Upper lobe of right lung (tissue), 1 donor: Measurements from ENCODE around the gene TULP1. TPM values are rescaled to one million over a fixed set of nuclear protein-coding genes. Genes with fewer than 3 reads are reported as not detected.

Experiments used
- ATAC-seq: fragments of 200-7000 bp; cut with Tn5 transposase; one replicate; pipeline ENCODE4 v1.9.1; 2020; ENCODE audit warnings: mild to moderate bottlenecking, moderate library complexity
- DNase-seq: peaks from one replicate; pipeline ENCODE4 v3.0.0-alpha.2; 2020
- H3K27ac ChIP-seq: fragments of 200-600 bp; one replicate; pipeline ENCODE4 v1.8.0; 2022
- H3K27me3 ChIP-seq: fragments of 200-600 bp; one replicate; pipeline ENCODE4 v1.8.0; 2022; ENCODE audit warnings: mild to moderate bottlenecking
- H3K36me3 ChIP-seq: fragments of 200-600 bp; one replicate; pipeline ENCODE4 v1.8.0; 2022
- H3K4me1 ChIP-seq: fragments of 200-600 bp; one replicate; pipeline ENCODE4 v1.8.0; 2022
- H3K4me3 ChIP-seq: fragments of 200-600 bp; one replicate; pipeline ENCODE4 v1.8.0; 2022; ENCODE audit warnings: mild to moderate bottlenecking
- H3K9me3 ChIP-seq: fragments of 200-600 bp; one replicate; pipeline ENCODE4 v1.8.0; 2022
- CTCF ChIP-seq: fragments of 200-600 bp; IDR thresholded peaks from one replicate; pipeline ENCODE4 v1.8.0; 2022; ENCODE audit warnings: antibody characterized with exemption
- intact Hi-C: fragments of 100-400 bp; cut with DNase I; formaldehyde crosslinking; loops from one replicate; pipeline ENCODE4 v1.11.0; 2022
- total RNA-seq: library from RNA; stranded (reverse); fragmentation: NEBNext Ultra II Directional; extraction: Animal tissue kit (Norgen Biotek cat#: 25700); gene quantifications from one replicate; pipeline ENCODE4 v1.2.1, GENCODE V29; 2021
- donor health status: DM: no; HTN: yes; CAD: no; lungs with severe emphysema.

Gene TULP1
- total RNA-seq, 1 donor from 2014 or later: not detected

GRCh38 chr6:35491558-35492257 is 21.0 kb downstream of the TULP1 start:
- intact Hi-C loops: no loop called here
- Histone ChIP-seq H3K27ac (peak overlapping the region; percentile 30), H3K4me1 (peaks cover 55% of the 10 kb centered on the region), H3K36me3 (no peaks in the 10 kb centered on the region), H3K27me3 (no peaks in the 10 kb centered on the region), H3K9me3 (no peaks in the 10 kb centered on the region), H3K4me3 (no peak overlapping the region)
- ATAC-seq (no peak), DNase-seq (no peak)
- no peak for TF ChIP-seq CTCF

- peak overlapping the region; percentile 44 for H3K27ac ChIP-seq
- TF ChIP-seq CTCF: no peak
- no peak for DNase-seq
- H3K27me3 ChIP-seq: no peaks in the 10 kb centered on the region
- H3K36me3 ChIP-seq: no peaks in the 10 kb centered on the region
- no peak overlapping the region for H3K4me3 ChIP-seq
- no peak for ATAC-seq
- no peaks in the 10 kb centered on the region for H3K9me3 ChIP-seq
- intact Hi-C loops: no loop called here
- peaks cover 60% of the 10 kb centered on the region for H3K4me1 ChIP-seq
These were observed 21.7 kb downstream of the TULP1 start for GRCh38 chr6:35490821-35491557.

- DNase-seq (peak; percentile 77), ATAC-seq (peak; percentile 25)
- TF ChIP-seq CTCF: no peak
- Histone ChIP-seq H3K4me3 (no peak overlapping the region), H3K27me3 (no peaks in the 10 kb centered on the region), H3K4me1 (peaks cover 65% of the 10 kb centered on the region), H3K36me3 (no peaks in the 10 kb centered on the region), H3K27ac (peak overlapping the region; percentile 44), H3K9me3 (no peaks in the 10 kb centered on the region)
- intact Hi-C loops: no loop called here
These were observed 22.5 kb downstream of the TULP1 start for GRCh38 chr6:35489995-35490791.

GRCh38 chr6:35489066-35489465 is 23.6 kb downstream of the TULP1 start:
- intact Hi-C loops: no loop called here
- no peak for TF ChIP-seq CTCF
- DNase-seq: no peak
- no peak for ATAC-seq
- Histone ChIP-seq H3K4me3 (no peak overlapping the region), H3K9me3 (no peaks in the 10 kb centered on the region), H3K36me3 (no peaks in the 10 kb centered on the region), H3K27ac (peak overlapping the region; percentile 17), H3K4me1 (peaks cover 60% of the 10 kb centered on the region), H3K27me3 (no peaks in the 10 kb centered on the region)

GRCh38 chr6:35488517-35488862 is 24.2 kb downstream of the TULP1 start:
- H3K36me3 ChIP-seq: no peaks in the 10 kb centered on the region
- TF ChIP-seq CTCF: no peak
- no peaks in the 10 kb centered on the region for H3K27me3 ChIP-seq
- ATAC-seq (no peak), DNase-seq (no peak)
- H3K4me3 ChIP-seq: no peak overlapping the region
- intact Hi-C loops: no loop called here
- H3K27ac ChIP-seq: no peak overlapping the region
- no peaks in the 10 kb centered on the region for H3K9me3 ChIP-seq
- peaks cover 56% of the 10 kb centered on the region for H3K4me1 ChIP-seq
